Gastrocnemius medialis (tissue), 4 donors: ENCODE results near the gene ATG5.

ENCODE experiments used
- CTCF ChIP-seq, 5 experiments: fragments of 450-650 bp in 3 of 5; fragments of 200-600 bp in 2 of 5; sonication (generic) in 2 of 5; IDR thresholded peaks in 4 of 5; conservative IDR thresholded peaks in 1 of 5; 1 replicate in 4 of 5; 2 replicates in 1 of 5; pipeline ENCODE4 v1.5.1; 2016 to 2019; ENCODE audit warnings: antibody characterized with exemption in 5 of 5, mild to moderate bottlenecking in 3 of 5, moderate library complexity in 3 of 5
- POLR2A ChIP-seq, 2 donors: fragments of 450-650 bp; IDR thresholded peaks; one replicate each; pipeline ENCODE4 v1.6.1; 2017; ENCODE audit warnings: antibody characterized with exemption in 2 of 2, mild to moderate bottlenecking in 2 of 2, moderate library complexity in 2 of 2

DNA sequence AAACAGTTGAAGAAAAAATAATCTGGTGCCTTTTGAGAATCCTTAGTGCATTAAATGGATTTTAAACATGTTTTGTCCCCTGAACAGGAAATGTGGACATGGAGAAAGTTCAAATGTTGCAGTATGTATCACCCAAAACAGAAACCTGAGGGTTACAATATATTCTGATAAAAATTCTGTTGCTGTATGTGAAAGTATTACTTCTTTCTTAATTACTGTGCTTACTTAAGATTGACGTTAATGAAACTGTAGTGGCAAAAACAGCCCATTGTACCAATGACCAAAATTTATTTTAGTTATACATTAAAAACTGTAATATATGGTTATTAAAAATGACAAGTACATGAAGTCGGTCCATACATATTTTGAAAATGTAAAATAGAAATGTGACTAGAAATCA lies 138.8 kb downstream of the ATG5 start:
- TF ChIP-seq POLR2A (IDR thresholded peaks at IDR 0.05) (no peak), CTCF (IDR thresholded peaks at IDR 0.05 in 4 of 5, conservative IDR thresholded peaks at IDR 0.05 in 1 of 5) (no peak)
